AG10803 (cell line): ENCODE results near the gene PRIMPOL.

Source experiments
- DNase-seq: peaks from one replicate; pipeline ENCODE4 v3.0.0; 2010; ENCODE audit warnings: low read depth
- H3K4me3 ChIP-seq: 2 replicates; pipeline ENCODE4 v1.5.1; 2011; ENCODE audit warnings: mild to moderate bottlenecking, low read length, control low read depth
- CTCF ChIP-seq: conservative IDR thresholded peaks from 2 replicates; pipeline ENCODE4 v1.5.1; 2011; ENCODE audit warnings: mild to moderate bottlenecking, low read length, control low read depth, inconsistent platforms

PRIMPOL gene

GRCh38 chr4:184660978-184661377 is 11.4 kb downstream of the PRIMPOL start:
- no peak overlapping the region for H3K4me3 ChIP-seq
- TF ChIP-seq CTCF, result no peak
- no peak for DNase-seq

- no peak for TF ChIP-seq CTCF
- H3K4me3 ChIP-seq, result no peak overlapping the region
- no peak for DNase-seq
Observed at GRCh38 chr4:184662236-184662635, 12.7 kb downstream of the PRIMPOL start.

- peak; percentile 19 for DNase-seq
- H3K4me3 ChIP-seq, result no peak overlapping the region
- no peak for TF ChIP-seq CTCF
Observed at GRCh38 chr4:184664445-184665210, 15.1 kb downstream of the PRIMPOL start.

- no peak for DNase-seq
- TF ChIP-seq CTCF, result no peak
- no peak overlapping the region for H3K4me3 ChIP-seq
Observed at GRCh38 chr4:184666670-184667069, 17.1 kb downstream of the PRIMPOL start.

GRCh38 chr4:184668096-184668495 is 18.6 kb downstream of the PRIMPOL start:
- no peak for DNase-seq
- H3K4me3 ChIP-seq, result no peak overlapping the region
- no peak for TF ChIP-seq CTCF

- no peak for DNase-seq
- no peak overlapping the region for H3K4me3 ChIP-seq
- no peak for TF ChIP-seq CTCF
Observed at GRCh38 chr4:184668511-184669114, 19.1 kb downstream of the PRIMPOL start.

- TF ChIP-seq CTCF, result no peak
- H3K4me3 ChIP-seq, result no peak overlapping the region
- DNase-seq, result no peak
Observed at GRCh38 chr4:184669251-184669650, 19.7 kb downstream of the PRIMPOL start.
